Measurements from ENCODE around the gene DIP2A.

Gene DIP2A

DNA sequence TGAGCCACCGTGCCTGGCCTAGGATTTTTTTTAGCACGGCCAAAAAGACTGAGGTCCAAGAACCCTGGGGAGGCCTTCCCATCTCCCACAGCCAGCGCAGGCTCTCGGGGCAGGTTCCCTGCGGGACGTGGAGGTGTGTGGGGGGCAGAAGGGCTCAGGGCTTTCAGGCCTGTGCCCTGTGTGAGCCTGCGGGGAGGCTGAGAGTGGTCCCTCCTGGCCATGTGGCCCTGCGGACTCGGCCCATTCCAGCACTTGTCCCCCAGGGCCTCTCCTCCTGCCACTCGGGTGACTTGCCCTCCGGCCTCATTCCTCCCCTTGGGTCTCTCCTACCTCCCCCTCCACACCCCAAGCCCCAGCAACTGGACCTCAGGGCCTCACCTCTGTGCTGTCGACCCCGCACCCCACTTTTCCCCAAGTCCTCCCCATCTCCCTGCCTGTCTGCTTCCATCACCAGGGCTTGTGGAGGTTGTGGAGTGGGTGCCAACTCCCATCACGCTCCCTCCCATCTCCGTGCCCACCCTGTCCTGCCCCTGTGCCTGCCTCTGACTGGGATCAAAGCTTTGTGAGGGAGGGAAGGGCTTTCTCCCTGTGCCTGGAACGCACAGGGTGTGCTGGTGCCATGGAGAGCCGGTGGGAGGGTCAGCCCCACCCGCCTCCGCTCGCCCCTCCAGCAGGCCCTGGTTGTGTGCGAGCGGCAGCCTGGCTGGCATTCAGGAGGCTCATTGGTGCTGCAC is 32.2 kb upstream of the DIP2A start:
- Histone ChIP-seq H2BK15ac (ENCODE audit: low read depth, poor library complexity, severe bottlenecking) (no peak overlapping the region), H3K4me1 (ENCODE audit: control insufficient read depth, insufficient read depth, low read depth, low read length) (no peaks in the 10 kb centered on the region), H2AK5ac (ENCODE audit: low read length, severe bottlenecking) (no peak overlapping the region), H4K91ac (ENCODE audit: low read length) (no peak overlapping the region), H3K4me2 (ENCODE audit: low read length, poor library complexity, severe bottlenecking) (no peak overlapping the region), H3K18ac (ENCODE audit: low read depth in 1 of 2, low read length in 2 of 2) (no peak overlapping the region), H3K9me3 (ENCODE audit: control insufficient read depth, low read length) (no peaks in the 10 kb centered on the region), H2AFZ (ENCODE audit: low read depth, low read length) (no peak overlapping the region), H3K4me3 (ENCODE audit: insufficient read depth in 1 of 2, low read depth in 1 of 2, low read length in 2 of 2) (peak overlapping the region in 1 of 2 experiments; percentile 21), H3K27ac (ENCODE audit: low read length, poor library complexity, severe bottlenecking) (no peak overlapping the region), H2BK120ac (ENCODE audit: low read depth, low read length) (no peak overlapping the region), H3K23ac (ENCODE audit: low read length in 2 of 2) (no peak overlapping the region), H3K14ac (ENCODE audit: low read length in 2 of 2) (no peak overlapping the region), H2BK5ac (ENCODE audit: low read depth, low read length, poor library complexity, severe bottlenecking) (no peak overlapping the region), H3K27me3 (ENCODE audit: control insufficient read depth in 1 of 2, insufficient read depth in 1 of 2, low read length in 2 of 2) (no peaks in the 10 kb centered on the region), H3K9ac (ENCODE audit: low read length) (no peak overlapping the region), H3K4ac (ENCODE audit: low read depth in 1 of 2, low read length in 2 of 2) (no peak overlapping the region), H2BK12ac (ENCODE audit: low read length in 2 of 2) (no peak overlapping the region), H3K79me1 (replicated peaks; ENCODE audit: low read length, poor library complexity, severe bottlenecking) (peaks cover 8% of the 10 kb centered on the region), H3K36me3 (ENCODE audit: control insufficient read depth in 1 of 2, insufficient read depth in 2 of 2, low read depth in 1 of 2, low read length in 2 of 2) (peaks cover 69 to 80% of the 10 kb centered on the region in 2 experiments), H4K8ac (ENCODE audit: low read length) (no peak overlapping the region)
- 95% methylated on average over 14 of the region's 22 CpGs for WGBS
- no peak for DNase-seq

DNA sequence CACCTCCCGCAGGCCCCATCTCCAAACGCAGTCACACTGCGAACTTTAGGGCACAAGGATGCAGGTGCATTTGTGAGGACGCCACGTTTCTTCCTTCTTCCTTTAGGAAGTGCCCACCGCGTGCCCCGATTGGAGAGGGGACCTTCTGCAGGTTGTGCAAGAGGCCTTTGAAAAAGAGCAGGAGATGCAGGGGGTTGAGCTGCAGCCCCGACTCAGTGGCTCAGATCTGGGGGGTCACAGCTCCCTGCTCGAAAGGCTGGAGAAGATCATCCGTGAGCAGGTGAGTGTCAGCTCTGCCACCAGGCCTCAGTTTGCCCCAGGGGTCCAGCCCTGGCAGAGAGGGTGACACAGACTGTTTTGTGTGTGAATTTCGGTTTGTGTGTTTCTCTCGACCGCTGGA is 31.2 kb upstream of the DIP2A start:
- no peak overlapping the region for H2BK5ac ChIP-seq (ENCODE audit: low read depth, low read length, poor library complexity, severe bottlenecking)
- no peak overlapping the region for H4K91ac ChIP-seq (ENCODE audit: low read length)
- H2BK15ac ChIP-seq (ENCODE audit: low read depth, poor library complexity, severe bottlenecking) = no peak overlapping the region
- peaks cover 72 to 79% of the 10 kb centered on the region in 2 experiments for H3K36me3 ChIP-seq (ENCODE audit: control insufficient read depth in 1 of 2, insufficient read depth in 2 of 2, low read depth in 1 of 2, low read length in 2 of 2)
- H3K4me1 ChIP-seq (ENCODE audit: control insufficient read depth, insufficient read depth, low read depth, low read length) = no peaks in the 10 kb centered on the region
- H3K4me3 ChIP-seq (ENCODE audit: insufficient read depth in 1 of 2, low read depth in 1 of 2, low read length in 2 of 2) = no peak overlapping the region
- no peak overlapping the region for H3K4ac ChIP-seq (ENCODE audit: low read depth in 1 of 2, low read length in 2 of 2)
- H3K79me1 ChIP-seq (replicated peaks; ENCODE audit: low read length, poor library complexity, severe bottlenecking) = peaks cover 7% of the 10 kb centered on the region
- H3K18ac ChIP-seq (ENCODE audit: low read depth in 1 of 2, low read length in 2 of 2) = no peak overlapping the region
- H2BK120ac ChIP-seq (ENCODE audit: low read depth, low read length) = no peak overlapping the region
- H3K14ac ChIP-seq (ENCODE audit: low read length in 2 of 2) = no peak overlapping the region
- no peak overlapping the region for H3K9ac ChIP-seq (ENCODE audit: low read length)
- 95% methylated on average over 14 of the region's 14 CpGs for WGBS
- no peak overlapping the region for H2AFZ ChIP-seq (ENCODE audit: low read depth, low read length)
- no peak overlapping the region for H2AK5ac ChIP-seq (ENCODE audit: low read length, severe bottlenecking)
- no peak overlapping the region for H4K8ac ChIP-seq (ENCODE audit: low read length)
- H3K27ac ChIP-seq (ENCODE audit: low read length, poor library complexity, severe bottlenecking) = no peak overlapping the region
- no peak for DNase-seq
- H3K4me2 ChIP-seq (ENCODE audit: low read length, poor library complexity, severe bottlenecking) = no peak overlapping the region
- no peak overlapping the region for H2BK12ac ChIP-seq (ENCODE audit: low read length in 2 of 2)
- no peaks in the 10 kb centered on the region for H3K27me3 ChIP-seq (ENCODE audit: control insufficient read depth in 1 of 2, insufficient read depth in 1 of 2, low read length in 2 of 2)
- no peak overlapping the region for H3K23ac ChIP-seq (ENCODE audit: low read length in 2 of 2)
- no peaks in the 10 kb centered on the region for H3K9me3 ChIP-seq (ENCODE audit: control insufficient read depth, low read length)

DNA sequence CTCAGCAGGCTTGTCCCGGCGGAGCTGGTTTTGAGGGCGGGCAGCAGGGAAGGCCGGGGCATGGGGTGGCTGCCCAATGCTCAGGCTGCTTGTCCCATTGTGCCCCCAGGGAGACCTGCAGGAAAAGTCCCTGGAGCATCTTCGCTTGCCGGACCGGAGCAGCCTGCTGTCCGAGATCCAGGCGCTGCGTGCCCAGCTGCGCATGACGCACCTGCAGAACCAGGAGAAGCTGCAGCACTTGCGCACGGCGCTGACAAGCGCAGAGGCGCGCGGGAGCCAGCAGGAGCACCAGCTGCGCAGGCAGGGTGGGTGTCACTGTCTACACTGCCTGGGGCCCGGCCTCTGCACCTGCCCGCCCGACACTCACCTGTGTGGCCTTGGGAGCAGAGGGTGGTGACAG is 30.4 kb upstream of the DIP2A start:
- no peak overlapping the region for H3K4ac ChIP-seq (ENCODE audit: low read depth in 1 of 2, low read length in 2 of 2)
- peaks cover 7% of the 10 kb centered on the region for H3K79me1 ChIP-seq (replicated peaks; ENCODE audit: low read length, poor library complexity, severe bottlenecking)
- H2AFZ ChIP-seq (ENCODE audit: low read depth, low read length) = no peak overlapping the region
- no peak overlapping the region for H3K18ac ChIP-seq (ENCODE audit: low read depth in 1 of 2, low read length in 2 of 2)
- H3K4me2 ChIP-seq (ENCODE audit: low read length, poor library complexity, severe bottlenecking) = no peak overlapping the region
- no peak overlapping the region for H2BK120ac ChIP-seq (ENCODE audit: low read depth, low read length)
- H3K9me3 ChIP-seq (ENCODE audit: control insufficient read depth, low read length) = no peaks in the 10 kb centered on the region
- H3K27ac ChIP-seq (ENCODE audit: low read length, poor library complexity, severe bottlenecking) = no peak overlapping the region
- no peak overlapping the region for H3K14ac ChIP-seq (ENCODE audit: low read length in 2 of 2)
- no peak overlapping the region for H2BK15ac ChIP-seq (ENCODE audit: low read depth, poor library complexity, severe bottlenecking)
- no peaks in the 10 kb centered on the region for H3K27me3 ChIP-seq (ENCODE audit: control insufficient read depth in 1 of 2, insufficient read depth in 1 of 2, low read length in 2 of 2)
- H3K4me3 ChIP-seq (ENCODE audit: insufficient read depth in 1 of 2, low read depth in 1 of 2, low read length in 2 of 2) = no peak overlapping the region
- H3K36me3 ChIP-seq (ENCODE audit: control insufficient read depth in 1 of 2, insufficient read depth in 2 of 2, low read depth in 1 of 2, low read length in 2 of 2) = peaks cover 67 to 82% of the 10 kb centered on the region in 2 experiments
- no peak for DNase-seq
- no peak overlapping the region for H4K8ac ChIP-seq (ENCODE audit: low read length)
- H3K4me1 ChIP-seq (ENCODE audit: control insufficient read depth, insufficient read depth, low read depth, low read length) = no peaks in the 10 kb centered on the region
- H3K23ac ChIP-seq (ENCODE audit: low read length in 2 of 2) = no peak overlapping the region
- no peak overlapping the region for H2BK5ac ChIP-seq (ENCODE audit: low read depth, low read length, poor library complexity, severe bottlenecking)
- H2BK12ac ChIP-seq (ENCODE audit: low read length in 2 of 2) = no peak overlapping the region
- 97% methylated on average over 23 of the region's 23 CpGs for WGBS
- H2AK5ac ChIP-seq (ENCODE audit: low read length, severe bottlenecking) = no peak overlapping the region
- no peak overlapping the region for H4K91ac ChIP-seq (ENCODE audit: low read length)
- no peak overlapping the region for H3K9ac ChIP-seq (ENCODE audit: low read length)

DNA sequence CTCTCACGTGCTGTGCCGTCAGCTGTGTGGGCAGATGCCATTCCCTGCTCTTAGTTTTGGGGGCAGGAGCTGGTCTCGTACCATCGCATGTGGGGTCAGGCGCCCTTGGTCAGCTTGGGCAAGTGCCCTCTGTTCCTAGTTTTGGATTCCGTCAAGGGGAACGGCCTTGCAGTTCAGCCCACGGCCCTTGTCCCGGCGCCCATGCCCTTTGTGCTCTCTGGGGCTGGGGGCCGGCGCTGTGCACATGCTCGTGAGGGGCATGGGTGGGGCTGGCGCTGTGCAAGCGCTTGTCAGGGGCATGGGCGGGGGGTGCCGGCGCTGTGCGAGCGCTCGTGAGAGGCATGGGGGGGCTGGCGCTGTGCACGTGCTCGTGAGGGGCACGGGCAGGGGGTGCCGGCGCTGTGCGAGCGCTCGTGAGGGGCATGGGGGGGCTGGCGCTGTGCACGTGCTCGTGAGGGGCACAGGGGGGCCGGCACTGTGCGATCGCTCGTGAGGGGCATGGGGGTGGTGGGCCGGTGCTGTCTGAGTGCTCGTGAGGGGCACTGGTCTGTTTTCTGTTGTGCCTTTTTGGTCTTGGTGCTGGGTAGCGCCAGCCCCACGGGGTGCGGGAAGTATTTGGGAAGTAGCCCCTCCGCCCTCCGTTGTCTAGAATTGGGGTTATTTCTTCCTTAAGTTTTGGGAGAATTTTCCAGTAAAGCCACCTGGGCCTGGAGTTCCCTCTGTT is 29.5 kb upstream of the DIP2A start:
- no peak overlapping the region for H3K9ac ChIP-seq (ENCODE audit: low read length)
- H3K4me3 ChIP-seq (ENCODE audit: insufficient read depth in 1 of 2, low read depth in 1 of 2, low read length in 2 of 2) = no peak overlapping the region
- H3K4me1 ChIP-seq (ENCODE audit: control insufficient read depth, insufficient read depth, low read depth, low read length) = no peaks in the 10 kb centered on the region
- H3K4ac ChIP-seq (ENCODE audit: low read depth in 1 of 2, low read length in 2 of 2) = no peak overlapping the region
- WGBS = 98% methylated on average over 44 of the region's 44 CpGs
- H2AFZ ChIP-seq (ENCODE audit: low read depth, low read length) = no peak overlapping the region
- H3K23ac ChIP-seq (ENCODE audit: low read length in 2 of 2) = no peak overlapping the region
- H3K4me2 ChIP-seq (ENCODE audit: low read length, poor library complexity, severe bottlenecking) = no peak overlapping the region
- H4K8ac ChIP-seq (ENCODE audit: low read length) = no peak overlapping the region
- no peak overlapping the region for H3K14ac ChIP-seq (ENCODE audit: low read length in 2 of 2)
- peaks cover 7% of the 10 kb centered on the region for H3K79me1 ChIP-seq (replicated peaks; ENCODE audit: low read length, poor library complexity, severe bottlenecking)
- H3K9me3 ChIP-seq (ENCODE audit: control insufficient read depth, low read length) = no peaks in the 10 kb centered on the region
- H2AK5ac ChIP-seq (ENCODE audit: low read length, severe bottlenecking) = no peak overlapping the region
- peaks cover 67 to 82% of the 10 kb centered on the region in 2 experiments for H3K36me3 ChIP-seq (ENCODE audit: control insufficient read depth in 1 of 2, insufficient read depth in 2 of 2, low read depth in 1 of 2, low read length in 2 of 2)
- no peak overlapping the region for H4K91ac ChIP-seq (ENCODE audit: low read length)
- H2BK12ac ChIP-seq (ENCODE audit: low read length in 2 of 2) = no peak overlapping the region
- no peak overlapping the region for H2BK15ac ChIP-seq (ENCODE audit: low read depth, poor library complexity, severe bottlenecking)
- no peaks in the 10 kb centered on the region for H3K27me3 ChIP-seq (ENCODE audit: control insufficient read depth in 1 of 2, insufficient read depth in 1 of 2, low read length in 2 of 2)
- no peak for DNase-seq
- no peak overlapping the region for H2BK5ac ChIP-seq (ENCODE audit: low read depth, low read length, poor library complexity, severe bottlenecking)
- H2BK120ac ChIP-seq (ENCODE audit: low read depth, low read length) = no peak overlapping the region
- no peak overlapping the region for H3K27ac ChIP-seq (ENCODE audit: low read length, poor library complexity, severe bottlenecking)
- no peak overlapping the region for H3K18ac ChIP-seq (ENCODE audit: low read depth in 1 of 2, low read length in 2 of 2)

Measured in mesenchymal stem cell (in vitro differentiated cells and primary cell).